GM12874 (cell line): ENCODE measurements around the gene MYBPC2.

Source experiments
- TF ChIP-seq, protein P1 (sequence below): IDR thresholded peaks from 2 replicates; pipeline ENCODE4 v1.5.1; 2011; ENCODE audit warnings: low read depth, mild to moderate bottlenecking, control low read depth, low read length, moderate library complexity; ENCODE audit not compliant: insufficient read depth

MYBPC2 gene

GRCh38 chr19:50482916-50483315 is 50.2 kb downstream of the MYBPC2 start:
- TF ChIP-seq, protein P1, sequence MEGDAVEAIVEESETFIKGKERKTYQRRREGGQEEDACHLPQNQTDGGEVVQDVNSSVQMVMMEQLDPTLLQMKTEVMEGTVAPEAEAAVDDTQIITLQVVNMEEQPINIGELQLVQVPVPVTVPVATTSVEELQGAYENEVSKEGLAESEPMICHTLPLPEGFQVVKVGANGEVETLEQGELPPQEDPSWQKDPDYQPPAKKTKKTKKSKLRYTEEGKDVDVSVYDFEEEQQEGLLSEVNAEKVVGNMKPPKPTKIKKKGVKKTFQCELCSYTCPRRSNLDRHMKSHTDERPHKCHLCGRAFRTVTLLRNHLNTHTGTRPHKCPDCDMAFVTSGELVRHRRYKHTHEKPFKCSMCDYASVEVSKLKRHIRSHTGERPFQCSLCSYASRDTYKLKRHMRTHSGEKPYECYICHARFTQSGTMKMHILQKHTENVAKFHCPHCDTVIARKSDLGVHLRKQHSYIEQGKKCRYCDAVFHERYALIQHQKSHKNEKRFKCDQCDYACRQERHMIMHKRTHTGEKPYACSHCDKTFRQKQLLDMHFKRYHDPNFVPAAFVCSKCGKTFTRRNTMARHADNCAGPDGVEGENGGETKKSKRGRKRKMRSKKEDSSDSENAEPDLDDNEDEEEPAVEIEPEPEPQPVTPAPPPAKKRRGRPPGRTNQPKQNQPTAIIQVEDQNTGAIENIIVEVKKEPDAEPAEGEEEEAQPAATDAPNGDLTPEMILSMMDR: no peak

DNA sequence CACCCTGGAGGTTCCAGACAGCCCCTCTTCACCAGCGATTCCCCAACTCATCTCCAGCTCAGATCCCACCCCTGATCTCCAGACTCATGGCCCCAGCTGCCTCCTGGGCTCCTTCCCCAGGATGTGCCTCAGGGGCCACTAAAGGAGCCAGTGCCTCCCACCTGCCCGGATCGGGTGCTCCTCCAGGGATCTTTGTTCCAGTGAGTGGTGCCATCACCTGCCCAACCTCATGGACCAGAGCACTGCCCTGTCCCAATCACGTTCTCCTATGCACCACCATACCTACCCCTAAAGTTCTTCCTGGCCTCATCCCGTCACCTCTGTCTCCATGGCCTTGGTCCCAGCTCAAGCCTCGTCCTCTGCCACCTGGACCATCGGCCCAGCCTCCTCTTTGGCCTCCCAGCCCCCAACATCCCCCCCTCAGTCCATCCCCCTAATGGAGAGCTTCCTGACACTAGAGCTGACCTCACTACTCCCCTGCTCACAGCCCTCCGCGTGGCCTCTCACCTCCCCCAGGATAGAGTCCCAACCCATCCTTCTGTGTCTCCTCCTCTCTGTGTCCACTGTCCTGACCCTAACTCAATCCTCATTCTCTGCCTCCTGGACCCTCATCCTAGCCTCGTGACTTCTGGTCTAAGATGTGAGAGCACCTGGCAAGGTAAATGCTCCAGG is 52.7 kb downstream of the MYBPC2 start:
- TF ChIP-seq, protein P1: no peak

DNA sequence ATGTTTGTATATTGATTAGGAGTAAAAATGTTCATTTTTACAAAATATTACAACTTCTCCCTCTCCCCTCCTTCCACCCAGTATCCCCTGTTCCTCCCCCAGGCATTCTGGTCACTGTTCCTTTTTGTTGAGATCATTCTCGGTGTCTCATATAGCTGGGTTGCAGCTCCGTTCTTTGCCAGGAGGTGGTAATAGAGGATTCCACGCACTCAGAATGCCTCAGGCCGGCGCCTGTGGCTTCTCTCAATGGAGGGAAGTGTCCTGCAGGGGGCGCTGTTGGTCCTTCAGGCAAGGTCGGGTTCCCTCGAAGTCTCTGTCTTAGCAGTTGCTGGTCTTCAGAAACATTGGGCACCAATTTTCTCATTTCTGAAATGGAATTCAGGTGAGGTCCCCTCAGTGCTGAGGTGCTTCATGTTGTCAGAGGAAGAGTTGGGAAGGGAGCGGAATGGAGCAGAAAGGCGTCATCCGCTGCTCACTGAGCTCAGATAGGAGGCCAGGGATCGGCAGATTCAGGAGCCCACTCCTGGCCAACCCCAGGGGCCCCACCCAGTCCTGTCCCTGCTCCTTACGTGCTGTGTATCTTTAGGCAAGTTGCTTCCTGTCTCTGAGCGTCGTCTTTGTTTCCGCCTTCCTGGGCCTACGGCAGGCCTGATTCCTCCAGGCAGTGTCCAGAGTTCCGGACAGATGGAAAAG is 54.3 kb downstream of the MYBPC2 start:
- TF ChIP-seq, protein P1: peak; percentile 49; the same call in 1 of the 2 replicates

DNA sequence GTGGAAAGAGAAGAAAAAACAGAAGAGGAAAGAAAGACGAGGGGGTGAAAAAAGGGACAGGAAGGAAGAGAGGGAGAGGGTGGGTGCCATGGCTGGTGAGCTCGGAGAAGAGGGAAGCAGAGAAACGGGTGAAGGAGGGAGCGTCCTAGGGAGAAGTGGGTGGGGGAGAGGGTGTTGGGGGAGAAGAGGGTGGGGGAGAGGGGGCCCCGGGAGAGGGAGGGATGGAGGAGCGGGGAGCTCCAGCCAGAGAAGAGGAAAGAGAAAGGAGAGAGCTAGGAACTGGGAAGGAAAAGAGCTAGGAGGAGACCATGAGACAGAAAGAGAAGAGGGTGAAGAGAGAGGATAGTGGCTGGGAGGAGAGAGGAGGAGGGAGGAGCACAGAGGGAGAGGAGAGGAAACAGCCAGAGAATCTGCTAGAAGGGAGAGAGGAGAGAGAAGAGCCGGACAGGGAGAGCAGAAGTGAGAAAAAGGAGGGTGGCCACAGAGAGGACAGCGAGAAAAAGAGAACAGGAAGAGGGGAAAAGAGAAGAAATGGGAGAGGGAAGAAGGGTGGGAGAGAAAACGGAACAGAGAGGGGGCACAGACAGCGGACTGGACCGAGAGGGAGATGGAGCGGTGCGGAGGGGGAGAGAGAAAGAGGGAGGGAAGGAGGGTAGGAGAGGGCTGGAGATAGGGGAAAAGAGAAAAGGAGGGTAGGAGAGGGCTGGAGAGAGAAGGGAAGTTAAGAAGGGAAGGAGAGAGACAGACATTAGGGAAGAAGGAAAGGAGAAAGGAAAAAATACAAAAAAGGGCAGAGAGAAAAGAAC is 55.9 kb downstream of the MYBPC2 start:
- TF ChIP-seq, protein P1: no peak

DNA sequence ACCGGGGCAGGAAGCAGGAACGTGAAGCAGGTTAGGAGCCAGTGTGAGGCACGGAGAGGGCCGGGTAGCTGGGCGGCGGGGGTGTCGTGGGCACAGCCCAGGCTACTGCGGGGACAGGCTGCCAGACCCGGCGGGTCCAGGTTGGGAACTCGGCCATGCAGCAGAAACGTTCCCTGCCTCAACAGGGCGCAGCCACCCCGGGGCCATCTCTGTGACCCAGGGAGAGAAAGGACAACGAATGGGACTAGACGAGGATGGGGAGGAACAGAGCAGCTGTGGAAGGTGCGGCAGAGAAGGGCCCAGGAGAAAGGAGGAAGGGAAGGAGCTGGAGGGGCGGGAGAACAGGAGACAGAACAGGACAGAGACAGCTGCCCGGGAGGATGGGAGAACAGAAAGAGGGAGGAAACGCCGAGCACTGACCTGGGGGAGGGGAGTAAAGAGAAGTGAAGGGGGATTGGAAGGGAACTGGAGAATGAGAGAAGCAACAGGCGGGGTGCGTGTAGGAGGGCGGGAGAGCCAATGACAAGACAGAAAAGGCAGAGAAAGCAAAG is 56.8 kb downstream of the MYBPC2 start:
- TF ChIP-seq, protein P1: no peak

DNA sequence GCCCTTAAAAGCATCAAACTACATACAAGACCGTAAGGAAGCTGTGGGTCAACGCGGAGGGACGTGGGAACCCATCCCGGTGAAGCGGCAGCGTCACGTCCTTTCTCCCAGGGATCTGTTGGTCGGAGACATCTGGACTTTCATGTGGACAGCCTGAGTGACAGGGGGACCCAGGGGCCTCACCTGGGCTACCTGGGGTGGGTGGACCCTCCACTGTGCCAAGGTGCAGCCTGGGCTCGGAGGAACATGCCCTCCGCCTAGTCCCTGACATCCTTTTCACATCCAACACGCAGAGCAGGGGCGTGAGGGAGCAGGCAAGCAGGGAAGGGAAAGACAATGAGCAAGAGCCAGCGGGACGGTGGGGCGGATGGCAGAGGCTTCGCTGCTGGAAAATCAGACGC is 57.7 kb downstream of the MYBPC2 start:
- TF ChIP-seq, protein P1: no peak

GRCh38 chr19:50490991-50491472 is 58.3 kb downstream of the MYBPC2 start:
- TF ChIP-seq, protein P1: no peak
